Putamen (tissue), 1 donor: ENCODE measurements around the gene TSSC4.

Experiments
- DNase-seq: peaks from one replicate; pipeline ENCODE4 v3.0.0-alpha.2; 2016; ENCODE audit warnings: low spot score

Gene TSSC4

GRCh38 chr11:2369320-2369719 is 31.2 kb upstream of the TSSC4 start:
- no peak for DNase-seq

- DNase-seq: no peak
Measured at GRCh38 chr11:2369896-2370295, 30.7 kb upstream of the TSSC4 start.

- no peak for DNase-seq
Measured at GRCh38 chr11:2374456-2375201, 25.9 kb upstream of the TSSC4 start.

- no peak for DNase-seq
Measured at GRCh38 chr11:2375341-2375853, 25.2 kb upstream of the TSSC4 start.

GRCh38 chr11:2375964-2376551 is 24.5 kb upstream of the TSSC4 start:
- no peak for DNase-seq

- DNase-seq: peak; percentile 55
Measured at GRCh38 chr11:2376751-2377451, 23.6 kb upstream of the TSSC4 start, which contains the start of gene CD81. Gene CD81 (plus strand): TSS chr11:2377310. CDS start chr11:2377550, 240 bp downstream.

- DNase-seq: peak; percentile 58
Measured at GRCh38 chr11:2377511-2378443, 22.8 kb upstream of the TSSC4 start.

- no peak for DNase-seq
Measured at GRCh38 chr11:2378527-2379210, 21.9 kb upstream of the TSSC4 start.

- no peak for DNase-seq
Measured at GRCh38 chr11:2379466-2380174, 20.9 kb upstream of the TSSC4 start.

GRCh38 chr11:2380396-2380795 is 20.2 kb upstream of the TSSC4 start:
- DNase-seq: no peak

GRCh38 chr11:2380807-2381350 is 19.7 kb upstream of the TSSC4 start:
- peak; percentile 49 for DNase-seq

GRCh38 chr11:2381494-2382128 is 18.9 kb upstream of the TSSC4 start:
- no peak for DNase-seq

GRCh38 chr11:2382129-2382517 is 18.4 kb upstream of the TSSC4 start:
- no peak for DNase-seq

- no peak for DNase-seq
Measured at GRCh38 chr11:2382936-2383851, 17.4 kb upstream of the TSSC4 start.

GRCh38 chr11:2383852-2384804 is 16.4 kb upstream of the TSSC4 start:
- DNase-seq: no peak

- DNase-seq: peak; percentile 51
Measured at GRCh38 chr11:2385156-2386151, 15.1 kb upstream of the TSSC4 start.
